ENCODE data around the gene STK16.

DNA sequence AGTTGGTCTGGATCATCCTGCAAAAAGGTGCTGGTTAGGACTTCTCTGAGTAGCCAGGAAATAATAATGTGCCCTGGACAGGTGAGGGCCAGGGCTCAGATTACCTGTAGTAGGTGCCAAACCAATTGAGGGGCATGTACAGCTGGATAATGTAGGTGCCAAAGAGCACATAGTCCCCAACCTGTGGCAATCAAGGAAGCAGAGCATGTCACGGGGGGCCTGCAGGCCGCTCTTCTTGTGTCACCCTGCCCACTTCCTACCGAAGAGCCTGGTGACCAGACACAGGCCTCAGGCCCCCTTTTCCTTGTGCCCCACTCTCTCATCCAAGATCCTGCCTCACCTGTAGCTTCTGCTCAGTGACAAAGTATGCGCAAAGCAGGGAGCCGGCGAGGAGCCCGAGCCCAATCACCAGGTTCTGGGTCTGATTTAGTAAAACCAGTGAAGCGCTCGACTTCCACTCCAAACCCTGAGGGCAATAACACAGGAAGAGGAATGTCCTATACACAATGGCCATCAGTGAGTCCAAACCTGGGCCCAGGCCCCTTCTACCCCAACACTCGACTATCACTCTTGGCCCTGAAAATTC, 31.7 kb upstream of the STK16 start:
- TF ChIP-seq CTCF (IDR thresholded peaks at IDR 0.05; ENCODE audit: insufficient read depth, low read depth, low read length) (no peak), EZH2 (IDR thresholded peaks at IDR 0.05; ENCODE audit: insufficient read depth, low read length) (no peak)

All from astrocyte (in vitro differentiated cells and primary cell).